BLaER1 (cell line): ENCODE results near the gene TSG101.

Source experiments
- H3K27ac ChIP-seq: shearing (Covaris generic); formaldehyde crosslinking; 2 replicates; pipeline ENCODE4 v1.8.1; 2022
- H3K27me3 ChIP-seq: shearing (Covaris generic); formaldehyde crosslinking; 2 replicates; pipeline ENCODE4 v1.8.1; 2022
- H3K36me3 ChIP-seq: shearing (Covaris generic); formaldehyde crosslinking; 2 replicates; pipeline ENCODE4 v1.8.1; 2022
- H3K4me1 ChIP-seq: shearing (Covaris generic); formaldehyde crosslinking; 2 replicates; pipeline ENCODE4 v1.8.1; 2022
- H3K4me2 ChIP-seq: shearing (Covaris generic); formaldehyde crosslinking; 2 replicates; pipeline ENCODE4 v1.8.1; 2022
- H3K4me3 ChIP-seq: shearing (Covaris generic); formaldehyde crosslinking; 2 replicates; pipeline ENCODE4 v1.8.1; 2022
- H3K9ac ChIP-seq: shearing (Covaris generic); formaldehyde crosslinking; 2 replicates; pipeline ENCODE4 v1.8.1; 2022
- H3K9me3 ChIP-seq: shearing (Covaris generic); formaldehyde crosslinking; 2 replicates; pipeline ENCODE4 v1.8.1; 2022
- H4K20me1 ChIP-seq: shearing (Covaris generic); formaldehyde crosslinking; 2 replicates; pipeline ENCODE4 v1.8.1; 2022
- Cebpa-rat ChIP-seq: shearing (Covaris generic); IDR thresholded peaks from 2 replicates; pipeline ENCODE4 v1.8.1; 2022

TSG101 gene

DNA sequence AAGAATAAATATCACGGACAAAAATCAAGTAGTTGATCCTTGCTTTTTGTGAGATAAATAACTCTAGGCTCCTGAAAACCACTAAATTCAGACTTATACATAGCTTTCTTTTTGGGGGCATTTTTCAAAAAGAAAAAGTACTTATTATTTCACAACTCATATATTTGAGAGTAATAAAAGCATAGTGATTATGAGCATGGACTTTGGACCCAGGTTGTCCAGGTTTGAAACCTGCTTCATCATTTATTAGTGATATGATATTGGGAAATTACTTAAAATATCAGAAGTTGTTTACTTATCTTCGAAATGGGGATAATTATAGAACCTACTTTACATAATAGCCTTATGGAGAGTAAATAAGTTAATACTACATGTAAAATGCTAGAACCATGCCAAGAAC is 88.1 kb downstream of the TSG101 start:
- Histone ChIP-seq H3K27ac (no peak overlapping the region), H3K9me3 (no peaks in the 10 kb centered on the region), H3K27me3 (no peaks in the 10 kb centered on the region), H3K36me3 (no peaks in the 10 kb centered on the region), H4K20me1 (no peaks in the 10 kb centered on the region), H3K4me1 (no peaks in the 10 kb centered on the region), H3K4me2 (no peak overlapping the region), H3K9ac (no peak overlapping the region), H3K4me3 (no peak overlapping the region)
- TF ChIP-seq Cebpa-rat, result no peak
